SU-DHL-6 (cell line): Measurements from ENCODE around the gene TELO2.

Experiments
- EZH2phosphoT487 ChIP-seq: fragments of 200-600 bp; sonication (generic), shearing (Covaris generic); conservative IDR thresholded peaks from 2 replicates; pipeline ENCODE4 v1.6.1; 2018; ENCODE audit warnings: mild to moderate bottlenecking, antibody characterized with exemption, low read length, moderate library complexity, mixed read lengths
- TF ChIP-seq, protein P1 (sequence below): fragments of 200-600 bp; sonication (generic); IDR thresholded peaks from one replicate; pipeline ENCODE4 v1.5.1; 2017; ENCODE audit warnings: antibody characterized with exemption, mild to moderate bottlenecking, low read length, moderate library complexity; ENCODE audit not compliant: insufficient read depth, poor library complexity, severe bottlenecking

DNA sequence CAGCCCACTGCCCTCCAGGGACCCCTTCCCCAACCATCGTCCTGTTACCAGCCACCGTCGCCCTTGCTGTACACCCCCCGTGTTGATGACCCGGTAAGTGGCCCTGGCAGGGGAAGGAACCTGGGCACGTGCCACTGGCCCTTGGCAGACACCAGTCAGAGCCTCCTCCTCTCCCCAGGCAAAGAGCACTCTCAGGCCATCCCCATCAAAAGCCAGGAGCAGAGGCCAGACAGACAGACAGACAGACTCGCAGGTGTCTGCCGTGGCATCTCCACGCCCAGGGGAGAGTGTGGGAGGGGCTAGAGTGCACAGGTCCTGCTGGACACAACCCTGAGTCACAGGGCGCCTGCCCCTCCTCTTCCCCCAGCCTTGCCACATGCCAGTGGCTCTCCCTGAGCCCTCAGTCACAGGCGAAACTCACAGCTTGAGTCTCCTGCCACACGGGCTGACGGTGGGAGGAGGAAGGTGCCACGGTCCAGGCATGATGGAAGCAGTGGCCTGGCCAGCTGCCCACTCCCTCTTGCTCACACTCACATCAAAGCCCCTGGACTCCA is 26.1 kb upstream of the TELO2 start:
- TF ChIP-seq EZH2phosphoT487, result no peak
- TF ChIP-seq, protein P1, sequence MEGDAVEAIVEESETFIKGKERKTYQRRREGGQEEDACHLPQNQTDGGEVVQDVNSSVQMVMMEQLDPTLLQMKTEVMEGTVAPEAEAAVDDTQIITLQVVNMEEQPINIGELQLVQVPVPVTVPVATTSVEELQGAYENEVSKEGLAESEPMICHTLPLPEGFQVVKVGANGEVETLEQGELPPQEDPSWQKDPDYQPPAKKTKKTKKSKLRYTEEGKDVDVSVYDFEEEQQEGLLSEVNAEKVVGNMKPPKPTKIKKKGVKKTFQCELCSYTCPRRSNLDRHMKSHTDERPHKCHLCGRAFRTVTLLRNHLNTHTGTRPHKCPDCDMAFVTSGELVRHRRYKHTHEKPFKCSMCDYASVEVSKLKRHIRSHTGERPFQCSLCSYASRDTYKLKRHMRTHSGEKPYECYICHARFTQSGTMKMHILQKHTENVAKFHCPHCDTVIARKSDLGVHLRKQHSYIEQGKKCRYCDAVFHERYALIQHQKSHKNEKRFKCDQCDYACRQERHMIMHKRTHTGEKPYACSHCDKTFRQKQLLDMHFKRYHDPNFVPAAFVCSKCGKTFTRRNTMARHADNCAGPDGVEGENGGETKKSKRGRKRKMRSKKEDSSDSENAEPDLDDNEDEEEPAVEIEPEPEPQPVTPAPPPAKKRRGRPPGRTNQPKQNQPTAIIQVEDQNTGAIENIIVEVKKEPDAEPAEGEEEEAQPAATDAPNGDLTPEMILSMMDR, result no peak
